IMR-90 (cell line): ENCODE measurements around the gene ROR2. TPM values are rescaled to one million over a fixed set of nuclear protein-coding genes. Genes with fewer than 3 reads are reported as not detected.

ENCODE experiments used
- ATAC-seq: fragments of 200-7000 bp; cut with Tn5 transposase; 2 replicates; pipeline ENCODE4 v1.9.1; 2020; ENCODE audit warnings: low read depth, mild to moderate bottlenecking, moderate library complexity
- BruUV-seq: library from RNA; stranded (reverse); fragments of 400-500 nt; replicated peaks from 2 replicates; lab custom pipeline; 2021; lab: Mats Ljungman, UMichigan
- CTCF ChIA-PET: fragments of 300-600 bp; formaldehyde crosslinking; extraction: SDS; loops from one replicate; lab custom pipeline; 2021; ENCODE audit warnings: antibody characterized with exemption; lab: Yijun Ruan, JAX
- POLR2A ChIA-PET: fragments of 300-600 bp; sonication (Branson Sonifier 250); formaldehyde crosslinking; loops from one replicate; lab custom pipeline; 2022; ENCODE audit warnings: antibody characterized with exemption; ENCODE audit not compliant: unreplicated experiment; lab: Charles Lee
- DNase-seq: peaks from one replicate; pipeline ENCODE4 v3.0.0; 2013
- H2AFZ ChIP-seq: replicated peaks from 2 replicates; pipeline ENCODE3; 2013; ENCODE audit warnings: low read length, mild to moderate bottlenecking; ENCODE audit not compliant: poor library complexity
- H2AK5ac ChIP-seq: 2 replicates; pipeline ENCODE4 v1.6.1; 2013; ENCODE audit warnings: low read depth, low read length, inconsistent platforms
- H2AK9ac ChIP-seq: replicated peaks from 2 replicates; pipeline ENCODE3; 2013; ENCODE audit warnings: mild to moderate bottlenecking, low read depth, low read length, moderate library complexity; ENCODE audit not compliant: poor library complexity
- H2BK120ac ChIP-seq: 2 replicates; pipeline ENCODE4 v1.6.1; 2013; ENCODE audit warnings: low read depth, low read length, inconsistent platforms
- H2BK15ac ChIP-seq: 3 replicates; pipeline ENCODE4 v1.6.1; 2013; ENCODE audit warnings: low read depth, low read length, inconsistent platforms
- H2BK20ac ChIP-seq: 2 replicates; pipeline ENCODE4 v1.6.1; 2013; ENCODE audit warnings: low read depth, mild to moderate bottlenecking, inconsistent platforms, low read length, moderate library complexity
- H2BK5ac ChIP-seq: 2 replicates; pipeline ENCODE4 v1.6.1; 2013; ENCODE audit warnings: mild to moderate bottlenecking, low read depth, low read length, inconsistent platforms; ENCODE audit not compliant: poor library complexity, severe bottlenecking
- H3K14ac ChIP-seq: replicated peaks from 2 replicates; pipeline ENCODE4 v1.6.1; 2013; ENCODE audit warnings: low read depth, low read length, inconsistent platforms
- H3K18ac ChIP-seq: 2 replicates; pipeline ENCODE4 v1.6.1; 2013; ENCODE audit warnings: low read depth, low read length, control low read depth
- H3K23ac ChIP-seq: 2 replicates; pipeline ENCODE4 v1.6.1; 2013; ENCODE audit warnings: low read depth, low read length, inconsistent platforms
- H3K27ac ChIP-seq: 2 replicates; pipeline ENCODE4 v1.5.1; 2013; ENCODE audit warnings: mild to moderate bottlenecking, control low read depth, low read length; ENCODE audit not compliant: insufficient read depth
- H3K27me3 ChIP-seq: 2 replicates; pipeline ENCODE4 v1.6.1; 2013; ENCODE audit warnings: low read length; ENCODE audit not compliant: control insufficient read depth, insufficient read depth
- H3K36me3 ChIP-seq: 2 replicates; pipeline ENCODE4 v1.6.1; 2013; ENCODE audit warnings: low read length, mixed read lengths; ENCODE audit not compliant: control insufficient read depth, insufficient read depth
- H3K4ac ChIP-seq: 2 replicates; pipeline ENCODE4 v1.6.1; 2013; ENCODE audit warnings: low read depth, low read length, inconsistent platforms
- H3K4me1 ChIP-seq: 2 replicates; pipeline ENCODE4 v1.6.1; 2013; ENCODE audit warnings: low read length, mixed read lengths; ENCODE audit not compliant: control insufficient read depth, insufficient read depth
- H3K4me2 ChIP-seq: 2 replicates; pipeline ENCODE4 v1.6.1; 2013; ENCODE audit warnings: low read depth, mild to moderate bottlenecking, control low read depth, low read length, moderate library complexity
- H3K4me3 ChIP-seq: 2 replicates; pipeline ENCODE4 v1.5.1; 2013; ENCODE audit warnings: low read depth, mild to moderate bottlenecking, control low read depth, low read length, moderate library complexity; ENCODE audit not compliant: insufficient read depth
- H3K56ac ChIP-seq: 2 replicates; pipeline ENCODE4 v1.6.1; 2013; ENCODE audit warnings: low read length, inconsistent platforms; ENCODE audit not compliant: insufficient read depth; ENCODE audit errors: extremely low read depth
- H3K79me1 ChIP-seq, 2 experiments: 2 replicates each; pipeline ENCODE4 v1.6.1; 2013; ENCODE audit warnings: low read length in 2 of 2, inconsistent platforms in 1 of 2, low read depth in 1 of 2
- H3K9ac ChIP-seq: 2 replicates; pipeline ENCODE4 v1.6.1; 2013; ENCODE audit warnings: low read depth, low read length, control low read depth
- H3K9me1 ChIP-seq: 2 replicates; pipeline ENCODE4 v1.6.1; 2013; ENCODE audit warnings: low read length, inconsistent platforms; ENCODE audit not compliant: insufficient read depth
- H3K9me3 ChIP-seq: 2 replicates; pipeline ENCODE4 v1.6.1; 2013; ENCODE audit warnings: low read length; ENCODE audit not compliant: control insufficient read depth, insufficient read depth
- H4K20me1 ChIP-seq: 2 replicates; pipeline ENCODE4 v1.6.1; 2013; ENCODE audit warnings: low read length, inconsistent platforms; ENCODE audit not compliant: insufficient read depth
- H4K5ac ChIP-seq: 2 replicates; pipeline ENCODE4 v1.6.1; 2013; ENCODE audit warnings: mild to moderate bottlenecking, low read depth, low read length, control low read depth
- H4K8ac ChIP-seq, 2 experiments: 2 replicates each; pipeline ENCODE4 v1.6.1; 2013; ENCODE audit warnings: low read depth in 2 of 2, low read length in 2 of 2, control low read depth in 1 of 2, inconsistent platforms in 1 of 2
- H4K91ac ChIP-seq: 2 replicates; pipeline ENCODE4 v1.6.1; 2013; ENCODE audit warnings: low read depth, low read length, inconsistent platforms; ENCODE audit not compliant: insufficient read depth
- BHLHE40 ChIP-seq: fragments of 150-350 bp; IDR thresholded peaks from 2 replicates; pipeline ENCODE4 v1.6.1; 2016; ENCODE audit warnings: mild to moderate bottlenecking, low read depth, low read length
- CEBPB ChIP-seq: IDR thresholded peaks from 2 replicates; pipeline ENCODE4 v1.6.1; 2012; ENCODE audit warnings: low read depth, low read length, improper control_type of control experiment
- NFE2L2 ChIP-seq: fragments of 150-350 bp; IDR thresholded peaks from 2 replicates; pipeline ENCODE4 v1.6.1; 2016; ENCODE audit warnings: low read depth, mild to moderate bottlenecking, low read length
- WGBS, 2 experiments: methylation state at CpG; one replicate each; pipeline versions ENCODE4 v1.1.5 to v1.1.7; 2013; ENCODE audit warnings: missing lambda C conversion rate in 2 of 2; ENCODE audit not compliant: insufficient read length in 1 of 2; ENCODE audit errors: extremely low coverage in 2 of 2; 5-methylcytosine and 5-hydroxymethylcytosine counted together
- dilution Hi-C: fragments of 300-500 bp; cut with HindIII; formaldehyde crosslinking; loops from one replicate; pipeline ENCODE4 v1.14.3; 2018; ENCODE audit warnings: low sequenced_read_pairs; ENCODE audit not compliant: unreplicated experiment
- in situ Hi-C: fragments of 300-500 bp; cut with MboI; formaldehyde crosslinking; loops from 3 replicates; pipeline ENCODE4 v1.14.3; 2019; ENCODE audit warnings: low sequenced_read_pairs, inconsistent platforms, mixed read lengths
- intact Hi-C: fragments of 100-400 bp; cut with micrococcal nuclease; formaldehyde crosslinking; loops from 2 replicates; pipeline ENCODE4 v1.10.0; 2022
- polyA plus RNA-seq, 3 experiments: library from polyadenylated mRNA; depleted of rRNA; stranded (reverse); fragments of >200 nt; gene quantifications; 2 replicates each; pipeline ENCODE4 v1.2.3, GENCODE V29; 2012; ENCODE audit warnings: low replicate concordance in 1 of 3
- total RNA-seq: library from RNA; depleted of rRNA; stranded (reverse); fragments of >200 nt; gene quantifications from 2 replicates; pipeline ENCODE4 v1.2.3, GENCODE V29; 2012
- TF ChIP-seq, protein P1 (sequence below): conservative IDR thresholded peaks from 2 replicates; pipeline ENCODE4 v1.5.1; 2012; ENCODE audit warnings: mild to moderate bottlenecking, low read depth, low read length, improper control_type of control experiment

The ROR2 gene
- total and polyA plus RNA-seq, 2 of the 4 experiments (the other 2 are of a cell fraction), result 2.3 to 4.8 TPM

DNA sequence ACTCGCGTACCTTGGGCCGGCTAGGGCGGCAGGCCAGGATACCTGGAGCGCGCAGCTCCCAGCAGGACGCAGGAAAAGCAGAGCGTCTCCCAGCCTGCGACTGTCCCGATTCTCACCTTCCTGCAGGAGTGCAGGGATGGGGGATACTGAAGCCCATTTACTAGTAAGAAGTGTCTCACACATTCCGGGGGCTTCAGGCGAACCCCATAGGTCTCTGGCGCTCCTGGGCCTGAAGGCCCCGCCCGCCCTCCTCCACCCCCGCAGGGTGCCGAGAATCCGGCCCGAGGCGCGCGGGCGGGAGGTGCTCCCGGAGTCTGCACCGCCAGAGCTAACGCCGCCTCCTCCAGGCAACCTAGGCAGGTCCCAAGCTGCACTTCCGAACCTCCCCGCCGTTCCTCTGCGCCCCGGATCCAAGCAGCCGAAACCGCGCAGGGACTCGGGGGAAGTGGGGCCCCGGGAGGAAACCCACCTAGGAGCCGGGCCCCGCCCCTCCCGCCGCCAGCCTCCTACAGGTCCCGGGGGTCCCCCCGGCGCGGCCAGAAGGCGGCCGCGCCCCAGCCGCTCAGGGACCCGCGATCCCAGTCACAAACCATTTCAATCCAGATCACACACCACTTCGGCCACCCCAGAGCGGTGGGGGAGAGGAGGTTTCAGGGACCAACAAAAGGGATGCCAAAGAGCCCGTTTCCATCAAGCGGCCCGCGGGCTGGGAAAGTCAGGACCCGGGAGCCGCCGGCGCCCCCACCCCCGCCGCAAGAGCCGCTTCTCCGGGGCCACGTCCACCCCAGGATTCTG lies 1.2 kb downstream of the ROR2 start:
- Histone ChIP-seq H4K8ac (peak overlapping the region in 1 of 2 experiments; percentile 33; a peak in 1 of 4 replicates), H4K91ac (peak overlapping the region; percentile 37; the same call in 1 of the 2 replicates), H2BK120ac (no peak overlapping the region), H3K14ac (peak overlapping the region; percentile 2; the same call in 1 of the 2 replicates), H4K5ac (no peak overlapping the region; the same call in 1 of the 2 replicates), H3K27me3 (no peaks in the 10 kb centered on the region; the same call in 1 of the 2 replicates), H3K4me3 (peak overlapping the region; percentile 71), H3K9ac (peak overlapping the region; percentile 77), H3K4ac (no peak overlapping the region), H3K4me2 (peak overlapping the region; percentile 72), H4K20me1 (peaks cover 14% of the 10 kb centered on the region; the same call in 1 of the 2 replicates), H2AFZ (peak overlapping the region; percentile 90), H2BK20ac (no peak overlapping the region), H3K27ac (peak overlapping the region; percentile 63), H2AK9ac (peak overlapping the region; percentile 59), H3K18ac (peak overlapping the region; percentile 37; the same call in 1 of the 2 replicates), H2BK5ac (no peak overlapping the region), H3K79me1 (peaks cover 5 to 21% of the 10 kb centered on the region in 2 experiments; a peak in 2 of 4 replicates), H2AK5ac (peak overlapping the region; percentile 39; the same call in 1 of the 2 replicates), H2BK15ac (no peak overlapping the region), H3K36me3 (no peaks in the 10 kb centered on the region), H3K9me1 (peaks cover 2% of the 10 kb centered on the region; the same call in 1 of the 2 replicates), H3K4me1 (peaks cover 14% of the 10 kb centered on the region; the same call in 1 of the 2 replicates), H3K9me3 (peaks cover 3% of the 10 kb centered on the region; the same call in 1 of the 2 replicates), H3K23ac (peak overlapping the region; percentile 73), H3K56ac (no peak overlapping the region)
- POLR2A ChIA-PET, result interaction anchor here (0.6 kb wide), 1 partner anchor 48 kb away, joined by 3 read pairs; no protein-coding TSS in a partner anchor
- CTCF ChIA-PET, result interaction anchor here (1.0 to 1.5 kb wide), 2 partner anchors 175 to 178 kb away, joined by 3 to 4 read pairs; no protein-coding TSS in a partner anchor
- intact Hi-C loops, result loop anchor here (1.0 to 5.0 kb wide), 5 partner anchors 51 to 214 kb away; no protein-coding TSS in a partner anchor
- TF ChIP-seq NFE2L2, result no peak
- TF ChIP-seq, protein P1, sequence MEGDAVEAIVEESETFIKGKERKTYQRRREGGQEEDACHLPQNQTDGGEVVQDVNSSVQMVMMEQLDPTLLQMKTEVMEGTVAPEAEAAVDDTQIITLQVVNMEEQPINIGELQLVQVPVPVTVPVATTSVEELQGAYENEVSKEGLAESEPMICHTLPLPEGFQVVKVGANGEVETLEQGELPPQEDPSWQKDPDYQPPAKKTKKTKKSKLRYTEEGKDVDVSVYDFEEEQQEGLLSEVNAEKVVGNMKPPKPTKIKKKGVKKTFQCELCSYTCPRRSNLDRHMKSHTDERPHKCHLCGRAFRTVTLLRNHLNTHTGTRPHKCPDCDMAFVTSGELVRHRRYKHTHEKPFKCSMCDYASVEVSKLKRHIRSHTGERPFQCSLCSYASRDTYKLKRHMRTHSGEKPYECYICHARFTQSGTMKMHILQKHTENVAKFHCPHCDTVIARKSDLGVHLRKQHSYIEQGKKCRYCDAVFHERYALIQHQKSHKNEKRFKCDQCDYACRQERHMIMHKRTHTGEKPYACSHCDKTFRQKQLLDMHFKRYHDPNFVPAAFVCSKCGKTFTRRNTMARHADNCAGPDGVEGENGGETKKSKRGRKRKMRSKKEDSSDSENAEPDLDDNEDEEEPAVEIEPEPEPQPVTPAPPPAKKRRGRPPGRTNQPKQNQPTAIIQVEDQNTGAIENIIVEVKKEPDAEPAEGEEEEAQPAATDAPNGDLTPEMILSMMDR, result peak; percentile 19; the same call in 1 of the 2 replicates
- no peak for TF ChIP-seq CEBPB
- TF ChIP-seq BHLHE40, result no peak
- ATAC-seq (peak; percentile 54), DNase-seq (peak; percentile 57)
- in situ Hi-C loops, result no loop called here
- dilution Hi-C loops, result no loop called here
- 1% methylated on average over 16 of the region's 66 CpGs; no CpG with 5 or more reads in 1 of the 2 experiments for WGBS, 2 experiments
- BruUV-seq, result no TSS peak
